Gastrocnemius medialis (tissue), 4 donors: ENCODE results near the gene ORC4.

ENCODE experiments used
- CTCF ChIP-seq, 5 experiments: fragments of 450-650 bp in 3 of 5; fragments of 200-600 bp in 2 of 5; sonication (generic) in 2 of 5; IDR thresholded peaks in 4 of 5; conservative IDR thresholded peaks in 1 of 5; 1 replicate in 4 of 5; 2 replicates in 1 of 5; pipeline ENCODE4 v1.5.1; 2016 to 2019; ENCODE audit warnings: antibody characterized with exemption in 5 of 5, mild to moderate bottlenecking in 3 of 5, moderate library complexity in 3 of 5
- POLR2A ChIP-seq, 2 donors: fragments of 450-650 bp; IDR thresholded peaks; one replicate each; pipeline ENCODE4 v1.6.1; 2017; ENCODE audit warnings: antibody characterized with exemption in 2 of 2, mild to moderate bottlenecking in 2 of 2, moderate library complexity in 2 of 2

DNA sequence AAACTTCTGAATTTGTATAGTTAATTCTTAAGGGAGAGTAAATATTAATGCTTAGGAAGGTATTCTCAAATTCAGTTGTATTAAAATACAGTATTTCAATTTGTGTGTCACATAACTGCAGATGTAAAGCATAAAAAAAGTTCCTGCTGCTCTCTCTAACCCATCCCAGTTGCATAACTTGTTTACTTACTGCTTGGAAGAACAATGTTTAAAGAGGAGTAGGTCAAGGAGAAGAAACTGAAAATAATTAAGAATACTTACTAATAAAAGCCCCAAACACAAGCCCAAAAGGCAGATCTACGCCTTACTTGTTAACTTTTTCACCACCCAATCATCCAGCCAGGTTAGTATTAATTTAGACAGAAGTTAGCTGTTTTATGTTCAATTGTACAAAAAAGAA lies 81.2 kb downstream of the ORC4 start:
- TF ChIP-seq CTCF (IDR thresholded peaks at IDR 0.05 in 4 of 5, conservative IDR thresholded peaks at IDR 0.05 in 1 of 5): no peak
- no peak for TF ChIP-seq POLR2A (IDR thresholded peaks at IDR 0.05)
